Breast epithelium (tissue), 4 donors: ENCODE measurements around the gene RALGPS1. TPM values are rescaled to one million over a fixed set of nuclear protein-coding genes. Genes with fewer than 3 reads are reported as not detected.
A peak's percentile ranks its signal among the peaks of the same experiment; 100 is the strongest.

Source experiments
- DNase-seq, 2 donors: peaks; one replicate each; pipeline ENCODE4 v3.0.0-alpha.2; 2019; ENCODE audit warnings: low spot score in 2 of 2
- H3K27ac ChIP-seq, 2 donors: fragments of 200-600 bp; sonication (generic) in 1 of 2; one replicate each; pipeline ENCODE4 v1.5.1; 2016 to 2019; ENCODE audit warnings: mild to moderate bottlenecking in 1 of 2
- H3K27me3 ChIP-seq, 2 donors: fragments of 200-600 bp; sonication (generic) in 1 of 2; one replicate each; pipeline versions ENCODE4 v1.5.1 to v1.6.0; 2017 to 2019; ENCODE audit warnings: control low read depth in 1 of 2, mild to moderate bottlenecking in 1 of 2
- H3K36me3 ChIP-seq: fragments of 200-600 bp; one replicate; pipeline ENCODE4 v1.5.1; 2019
- H3K4me1 ChIP-seq, 2 donors: fragments of 200-600 bp; sonication (generic); one replicate each; pipeline ENCODE4 v1.5.1; 2016 to 2019; ENCODE audit warnings: control low read depth in 1 of 2
- H3K4me3 ChIP-seq, 3 donors: fragments of 200-600 bp; sonication (generic); 1 replicate in 2 of 3; 2 replicates in 1 of 3; pipeline ENCODE4 v1.5.1; 2016 to 2019; ENCODE audit warnings: mild to moderate bottlenecking in 3 of 3, moderate library complexity in 2 of 3
- H3K9me3 ChIP-seq, 2 donors: fragments of 200-600 bp; sonication (generic) in 1 of 2; one replicate each; pipeline ENCODE4 v1.5.1; 2016 to 2019; ENCODE audit warnings: control low read depth in 1 of 2
- POLR2A ChIP-seq: fragments of 450-650 bp; IDR thresholded peaks from one replicate; pipeline ENCODE4 v1.6.1; 2016; ENCODE audit warnings: antibody characterized with exemption, mild to moderate bottlenecking, moderate library complexity
- POLR2AphosphoS5 ChIP-seq, 3 donors: sonication (generic); formaldehyde crosslinking; IDR thresholded peaks; one replicate each; pipeline ENCODE4 v1.6.1; 2017; ENCODE audit warnings: antibody characterized with exemption in 3 of 3
- intact Hi-C: fragments of 100-400 bp; cut with DNase I; formaldehyde crosslinking; loops from one replicate; pipeline ENCODE4 v1.15.1; 2023; ENCODE audit warnings: low total_unique reads
- total RNA-seq, 3 donors: library from RNA; depleted of rRNA; stranded (reverse); fragments of >200 nt; gene quantifications; one replicate each; pipeline ENCODE4 v1.1.0, GENCODE V29; 2016
- TF ChIP-seq, protein P1 (sequence below), 3 donors: fragments of 450-650 bp; IDR thresholded peaks; one replicate each; pipeline ENCODE4 v1.5.1; 2016 to 2017; ENCODE audit warnings: antibody characterized with exemption in 3 of 3, mild to moderate bottlenecking in 3 of 3, moderate library complexity in 3 of 3

The RALGPS1 gene
- total RNA-seq, 3 donors from 2014 or later = 5.8 to 30.7 (median 15.1) TPM

DNA sequence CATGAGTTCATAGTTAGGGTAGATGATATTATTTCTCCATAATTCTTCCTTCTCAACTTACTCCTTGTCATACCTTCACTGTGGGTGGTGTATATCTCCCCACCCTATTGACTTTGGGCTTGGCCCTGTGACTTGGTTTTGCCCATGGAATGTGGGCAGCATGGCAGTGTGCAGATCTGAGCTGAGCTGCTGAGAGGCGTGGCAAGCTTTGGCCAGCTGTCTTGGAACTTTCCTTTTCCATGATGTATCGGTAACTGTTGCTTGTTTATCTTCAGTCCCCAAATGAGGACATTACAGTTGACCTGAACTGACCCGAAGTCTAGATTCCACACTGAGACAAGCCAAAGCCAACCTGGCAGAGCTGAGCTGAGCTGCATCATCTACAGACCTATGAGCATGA, 70.4 kb downstream of the RALGPS1 start:
- TF ChIP-seq POLR2A (no peak), POLR2AphosphoS5 (IDR thresholded peaks at IDR 0.05) (no peak)
- TF ChIP-seq, protein P1, sequence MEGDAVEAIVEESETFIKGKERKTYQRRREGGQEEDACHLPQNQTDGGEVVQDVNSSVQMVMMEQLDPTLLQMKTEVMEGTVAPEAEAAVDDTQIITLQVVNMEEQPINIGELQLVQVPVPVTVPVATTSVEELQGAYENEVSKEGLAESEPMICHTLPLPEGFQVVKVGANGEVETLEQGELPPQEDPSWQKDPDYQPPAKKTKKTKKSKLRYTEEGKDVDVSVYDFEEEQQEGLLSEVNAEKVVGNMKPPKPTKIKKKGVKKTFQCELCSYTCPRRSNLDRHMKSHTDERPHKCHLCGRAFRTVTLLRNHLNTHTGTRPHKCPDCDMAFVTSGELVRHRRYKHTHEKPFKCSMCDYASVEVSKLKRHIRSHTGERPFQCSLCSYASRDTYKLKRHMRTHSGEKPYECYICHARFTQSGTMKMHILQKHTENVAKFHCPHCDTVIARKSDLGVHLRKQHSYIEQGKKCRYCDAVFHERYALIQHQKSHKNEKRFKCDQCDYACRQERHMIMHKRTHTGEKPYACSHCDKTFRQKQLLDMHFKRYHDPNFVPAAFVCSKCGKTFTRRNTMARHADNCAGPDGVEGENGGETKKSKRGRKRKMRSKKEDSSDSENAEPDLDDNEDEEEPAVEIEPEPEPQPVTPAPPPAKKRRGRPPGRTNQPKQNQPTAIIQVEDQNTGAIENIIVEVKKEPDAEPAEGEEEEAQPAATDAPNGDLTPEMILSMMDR (IDR thresholded peaks at IDR 0.05) = no peak
- no peak for DNase-seq
- intact Hi-C loops = no loop called here
- Histone ChIP-seq H3K27me3 (no peaks in the 10 kb centered on the region), H3K4me1 (no peaks in the 10 kb centered on the region), H3K9me3 (no peaks in the 10 kb centered on the region), H3K27ac (no peak overlapping the region), H3K36me3 (no peaks in the 10 kb centered on the region), H3K4me3 (no peak overlapping the region)

DNA sequence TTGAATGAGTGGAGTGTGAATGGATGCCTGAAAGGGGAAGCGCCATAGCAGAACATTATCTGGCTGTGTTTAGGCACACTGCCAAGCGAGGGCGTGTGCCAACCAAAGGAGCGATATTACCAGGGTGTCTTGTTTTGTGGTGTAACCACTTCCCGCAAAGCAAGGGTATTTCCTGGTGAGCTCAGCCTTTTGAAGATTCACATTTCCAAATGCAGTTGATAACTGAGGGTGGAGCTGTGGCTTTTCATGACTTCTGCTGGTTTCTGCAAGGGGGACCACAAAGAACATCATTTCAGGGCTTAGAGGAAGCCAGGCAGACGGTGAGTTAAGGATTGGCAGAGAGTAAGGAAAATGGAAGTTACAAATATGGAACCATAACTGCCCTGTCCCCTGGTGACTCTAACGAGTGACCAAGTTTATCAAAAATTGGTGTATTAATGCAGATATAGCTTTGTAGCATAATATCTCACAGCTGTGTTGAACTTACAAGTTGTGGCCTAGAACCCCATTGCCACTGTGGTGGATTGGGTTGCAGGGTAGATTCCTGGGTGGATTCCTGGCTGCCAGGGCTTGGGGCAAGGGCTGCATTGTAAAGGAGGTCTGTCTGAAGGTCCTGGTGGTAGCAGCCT, 71.4 kb downstream of the RALGPS1 start:
- H3K4me3 ChIP-seq = no peak overlapping the region
- no peaks in the 10 kb centered on the region for H3K36me3 ChIP-seq
- peak in 1 of 2 donors; percentile 52 for DNase-seq
- H3K4me1 ChIP-seq = no peaks in the 10 kb centered on the region
- H3K9me3 ChIP-seq = no peaks in the 10 kb centered on the region
- H3K27ac ChIP-seq = no peak overlapping the region
- intact Hi-C loops = no loop called here
- TF ChIP-seq, protein P1 (IDR thresholded peaks at IDR 0.05) = no peak
- peak in 2 of 3 donors; percentile 22 to 27 for TF ChIP-seq POLR2AphosphoS5 (IDR thresholded peaks at IDR 0.05)
- no peak for TF ChIP-seq POLR2A
- no peaks in the 10 kb centered on the region for H3K27me3 ChIP-seq

DNA sequence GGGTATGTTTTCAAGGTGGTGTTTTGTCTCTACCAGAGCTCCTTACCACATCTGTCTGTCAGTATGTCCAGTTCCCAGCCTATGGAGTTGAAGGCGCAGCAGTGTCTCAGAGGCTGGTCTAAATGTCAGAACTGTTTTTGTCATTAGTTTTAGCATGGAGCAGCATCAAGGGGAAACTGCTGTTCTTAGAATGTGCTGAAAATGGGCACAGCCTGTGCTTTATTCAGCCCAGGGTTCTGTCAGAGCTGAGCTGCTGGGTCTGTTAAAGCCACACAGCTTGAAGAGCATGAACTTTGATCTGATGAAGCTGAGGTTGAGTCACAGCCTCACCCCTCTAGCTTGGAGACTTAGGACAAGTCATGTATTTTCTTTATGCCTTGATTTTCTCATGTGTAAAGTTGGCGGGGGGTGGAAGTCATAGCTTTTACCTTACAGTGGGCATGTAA, 71.9 kb downstream of the RALGPS1 start:
- no peaks in the 10 kb centered on the region for H3K9me3 ChIP-seq
- H3K4me1 ChIP-seq = no peaks in the 10 kb centered on the region
- no peaks in the 10 kb centered on the region for H3K27me3 ChIP-seq
- H3K27ac ChIP-seq = no peak overlapping the region
- no peak overlapping the region for H3K4me3 ChIP-seq
- no peaks in the 10 kb centered on the region for H3K36me3 ChIP-seq
- intact Hi-C loops = no loop called here
- no peak for TF ChIP-seq POLR2AphosphoS5 (IDR thresholded peaks at IDR 0.05)
- no peak for TF ChIP-seq POLR2A
- TF ChIP-seq, protein P1 (IDR thresholded peaks at IDR 0.05) = no peak
- no peak for DNase-seq

DNA sequence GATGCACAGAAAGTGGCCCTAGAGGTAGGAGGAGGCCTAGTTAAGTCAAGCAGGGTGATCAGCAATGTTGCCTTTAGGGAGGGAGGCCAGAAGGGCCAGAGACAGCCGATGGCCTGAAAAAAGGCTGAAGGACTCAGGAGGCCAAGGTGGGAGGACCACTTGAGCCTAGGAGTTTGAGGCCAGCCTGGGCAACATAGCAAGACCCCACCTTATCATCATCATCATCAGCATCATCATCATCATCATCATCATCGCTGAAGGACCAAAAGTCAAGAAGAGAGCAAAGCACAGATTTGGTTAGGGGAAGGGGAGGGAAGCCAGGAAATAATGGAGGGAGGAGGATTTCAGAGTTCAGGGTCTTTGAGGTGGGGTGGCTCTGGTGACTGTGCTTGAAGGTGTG, 74.3 kb downstream of the RALGPS1 start:
- no peak overlapping the region for H3K4me3 ChIP-seq
- H3K4me1 ChIP-seq = no peaks in the 10 kb centered on the region
- intact Hi-C loops = no loop called here
- peaks cover 0 to 7% of the 10 kb centered on the region in 2 donors for H3K9me3 ChIP-seq
- TF ChIP-seq POLR2AphosphoS5 (IDR thresholded peaks at IDR 0.05) = no peak
- TF ChIP-seq POLR2A = no peak
- TF ChIP-seq, protein P1 (IDR thresholded peaks at IDR 0.05) = no peak
- no peak for DNase-seq
- H3K36me3 ChIP-seq = no peaks in the 10 kb centered on the region
- H3K27me3 ChIP-seq = no peaks in the 10 kb centered on the region
- peak overlapping the region in 1 of 2 donors; percentile 86 for H3K27ac ChIP-seq
